Measurements from ENCODE around the gene NPHP4.

NPHP4 gene

GRCh38 chr1:6038603-6039002 lies 46.4 kb upstream of the NPHP4 start:
- ATAC-seq = no peak
- TF ChIP-seq SNAI2 (CRISPR knock-in tag; IDR thresholded peaks at IDR 0.05) (no peak), RARB (CRISPR knock-in tag; IDR thresholded peaks at IDR 0.05) (no peak), ZNF70 (CRISPR knock-in tag; IDR thresholded peaks at IDR 0.05) (no peak), TCF4 (CRISPR knock-in tag; IDR thresholded peaks at IDR 0.05; ENCODE audit: borderline replicate concordance) (no peak), CSRNP3 (CRISPR knock-in tag; IDR thresholded peaks at IDR 0.05) (no peak), ESRRG (CRISPR knock-in tag; IDR thresholded peaks at IDR 0.05) (no peak), POU6F1 (CRISPR knock-in tag; IDR thresholded peaks at IDR 0.05; ENCODE audit: borderline replicate concordance, low read depth) (no peak), CREB5 (CRISPR knock-in tag; IDR thresholded peaks at IDR 0.05; ENCODE audit: low read depth) (no peak), PPARA (CRISPR knock-in tag; IDR thresholded peaks at IDR 0.05; ENCODE audit: borderline replicate concordance) (no peak), TOX (CRISPR knock-in tag; IDR thresholded peaks at IDR 0.05; ENCODE audit: borderline replicate concordance) (no peak), ZFP3 (CRISPR knock-in tag; IDR thresholded peaks at IDR 0.05) (no peak)

- ATAC-seq = no peak
- no peak for TF ChIP-seq POU6F1 (CRISPR knock-in tag; IDR thresholded peaks at IDR 0.05; ENCODE audit: borderline replicate concordance, low read depth)
- no peak for TF ChIP-seq SNAI2 (CRISPR knock-in tag; IDR thresholded peaks at IDR 0.05)
- no peak for TF ChIP-seq CREB5 (CRISPR knock-in tag; IDR thresholded peaks at IDR 0.05; ENCODE audit: low read depth)
- TF ChIP-seq PPARA (CRISPR knock-in tag; IDR thresholded peaks at IDR 0.05; ENCODE audit: borderline replicate concordance) = no peak
- no peak for TF ChIP-seq CSDC2 (CRISPR knock-in tag; IDR thresholded peaks at IDR 0.05)
- no peak for TF ChIP-seq CSRNP3 (CRISPR knock-in tag; IDR thresholded peaks at IDR 0.05)
- no peak for TF ChIP-seq OSR1 (CRISPR knock-in tag; IDR thresholded peaks at IDR 0.05)
- no peak for TF ChIP-seq ZNF565 (CRISPR knock-in tag; conservative IDR thresholded peaks at IDR 0.05; ENCODE audit: low read depth)
Observed at GRCh38 chr1:6037338-6037762, 45.1 kb upstream of the NPHP4 start.

- no peak for ATAC-seq
- no peak for TF ChIP-seq CSDC2 (CRISPR knock-in tag; IDR thresholded peaks at IDR 0.05)
- no peak for TF ChIP-seq ZFP3 (CRISPR knock-in tag; IDR thresholded peaks at IDR 0.05)
- TF ChIP-seq CREB5 (CRISPR knock-in tag; IDR thresholded peaks at IDR 0.05; ENCODE audit: low read depth) = no peak
- TF ChIP-seq BACH2 (CRISPR knock-in tag; IDR thresholded peaks at IDR 0.05; ENCODE audit: borderline replicate concordance) = no peak
- TF ChIP-seq TSHZ2 (CRISPR knock-in tag; IDR thresholded peaks at IDR 0.05) = no peak
- TF ChIP-seq SNAI2 (CRISPR knock-in tag; IDR thresholded peaks at IDR 0.05) = no peak
- no peak for TF ChIP-seq CSRNP3 (CRISPR knock-in tag; IDR thresholded peaks at IDR 0.05)
- no peak for TF ChIP-seq ZFP30 (CRISPR knock-in tag; IDR thresholded peaks at IDR 0.05)
- TF ChIP-seq GLIS3 (CRISPR knock-in tag; IDR thresholded peaks at IDR 0.05) = no peak
- no peak for TF ChIP-seq ZC3H10 (CRISPR knock-in tag; IDR thresholded peaks at IDR 0.05)
- no peak for TF ChIP-seq ESRRG (CRISPR knock-in tag; IDR thresholded peaks at IDR 0.05)
- no peak for TF ChIP-seq TOX (CRISPR knock-in tag; IDR thresholded peaks at IDR 0.05; ENCODE audit: borderline replicate concordance)
- TF ChIP-seq ZNF565 (CRISPR knock-in tag; conservative IDR thresholded peaks at IDR 0.05; ENCODE audit: low read depth) = no peak
Observed at GRCh38 chr1:6035719-6036118, 43.5 kb upstream of the NPHP4 start.
